ENCODE measurements around the gene ZNF574.

The ZNF574 gene

DNA sequence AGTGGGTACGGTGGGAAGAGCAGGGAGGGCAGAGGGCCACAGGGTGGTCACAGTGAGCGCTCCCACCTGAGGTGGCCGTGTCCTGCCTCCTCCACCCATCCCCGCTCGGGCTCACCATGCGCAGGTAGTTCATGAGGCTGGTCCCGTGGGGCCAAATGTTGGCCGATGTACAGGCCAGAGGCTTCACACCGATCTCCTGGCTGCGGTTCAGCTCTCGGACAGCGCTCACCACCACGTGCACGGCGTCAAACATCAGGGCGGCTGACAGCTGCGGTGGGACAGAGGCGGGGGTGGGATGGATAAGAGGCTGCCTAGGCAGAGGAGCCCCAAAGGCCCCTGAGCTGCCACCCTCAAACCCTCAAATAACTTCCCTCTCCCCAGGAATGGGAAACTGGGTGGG is 21.8 kb upstream of the ZNF574 start:
- FAIRE-seq (no peak), DNase-seq (ENCODE audit: low spot score) (no peak)

DNA sequence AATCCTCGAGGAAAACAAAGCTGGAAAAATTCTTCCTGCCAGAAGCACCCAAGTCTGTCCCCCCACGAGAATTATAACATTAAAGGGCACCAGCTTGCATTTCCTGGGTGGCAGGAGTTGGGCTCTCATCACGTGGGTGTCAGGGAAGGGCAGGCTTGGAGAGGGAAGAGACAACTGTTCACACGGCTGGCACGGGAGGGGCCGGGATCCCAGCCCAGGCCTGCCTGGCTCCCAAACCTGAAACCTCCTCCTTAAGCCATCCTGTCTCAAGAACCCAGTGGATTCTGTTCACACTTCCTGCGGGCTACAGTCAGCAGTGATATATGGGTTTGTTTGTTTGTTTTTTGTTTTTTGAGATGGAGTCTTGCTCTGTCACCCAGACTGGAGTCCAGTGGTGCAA is 18.1 kb upstream of the ZNF574 start:
- no peak for DNase-seq (ENCODE audit: low spot score)
- FAIRE-seq: no peak

DNA sequence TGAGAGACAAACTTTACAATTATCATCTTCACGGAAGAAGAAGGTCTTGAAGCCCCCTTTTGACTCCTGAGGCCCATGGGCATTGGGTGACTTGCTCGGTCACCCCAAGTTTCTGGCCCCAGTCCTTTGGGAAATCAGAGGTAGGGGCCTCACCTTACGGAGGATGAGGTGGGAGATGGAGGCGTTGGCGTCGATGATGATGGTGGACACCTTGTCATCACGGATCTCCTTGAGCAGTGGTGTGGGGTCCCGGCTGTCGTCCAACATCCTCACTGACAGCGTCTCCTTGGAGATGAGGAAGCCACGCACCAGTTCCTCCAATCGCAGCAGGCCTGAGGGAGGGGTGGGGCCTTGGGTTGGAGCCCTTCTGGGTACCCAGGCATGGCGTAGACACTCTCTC is 16.8 kb upstream of the ZNF574 start:
- no peak for FAIRE-seq
- DNase-seq (ENCODE audit: low spot score): no peak

DNA sequence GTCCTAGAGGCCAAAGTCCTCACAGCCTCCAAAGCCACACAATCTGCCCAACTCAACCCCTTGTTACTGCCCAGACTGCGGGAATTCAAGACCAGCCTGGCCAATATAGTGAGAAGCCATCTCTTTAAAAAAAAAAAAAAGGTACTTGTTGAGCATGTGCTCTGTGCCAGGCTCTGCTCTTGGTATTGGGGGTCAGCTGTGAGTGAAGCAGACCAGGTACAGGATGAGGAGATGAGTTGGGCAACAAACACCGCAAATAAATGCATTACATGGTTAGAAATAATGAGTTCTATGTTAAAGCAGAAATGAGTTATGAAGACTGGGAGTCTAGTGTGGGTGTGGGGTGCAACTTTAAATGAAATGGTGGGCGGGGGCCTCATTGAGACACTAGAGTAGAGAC is 15.8 kb upstream of the ZNF574 start:
- DNase-seq (ENCODE audit: low spot score): no peak
- no peak for FAIRE-seq

DNA sequence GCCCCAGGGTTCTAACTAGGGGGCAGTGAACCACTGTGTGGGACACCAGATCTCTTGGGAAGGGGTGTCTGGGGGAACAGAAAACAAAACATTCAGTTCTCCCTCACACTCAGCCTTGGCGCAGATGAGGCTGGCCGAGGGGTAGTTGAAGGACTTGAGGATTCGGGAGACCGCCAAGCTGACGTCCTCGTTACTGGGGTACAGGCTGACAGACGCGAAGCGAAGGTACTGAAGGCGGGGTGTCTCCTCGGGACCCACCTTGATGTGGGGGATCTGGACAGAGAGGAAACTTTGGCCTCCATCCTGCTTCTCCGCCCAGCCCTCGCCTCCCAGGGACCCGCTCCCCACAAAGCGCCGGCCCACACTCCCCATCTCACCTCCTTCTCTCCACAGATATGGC is 13.6 kb upstream of the ZNF574 start:
- FAIRE-seq (no peak), DNase-seq (ENCODE audit: low spot score) (no peak)

DNA sequence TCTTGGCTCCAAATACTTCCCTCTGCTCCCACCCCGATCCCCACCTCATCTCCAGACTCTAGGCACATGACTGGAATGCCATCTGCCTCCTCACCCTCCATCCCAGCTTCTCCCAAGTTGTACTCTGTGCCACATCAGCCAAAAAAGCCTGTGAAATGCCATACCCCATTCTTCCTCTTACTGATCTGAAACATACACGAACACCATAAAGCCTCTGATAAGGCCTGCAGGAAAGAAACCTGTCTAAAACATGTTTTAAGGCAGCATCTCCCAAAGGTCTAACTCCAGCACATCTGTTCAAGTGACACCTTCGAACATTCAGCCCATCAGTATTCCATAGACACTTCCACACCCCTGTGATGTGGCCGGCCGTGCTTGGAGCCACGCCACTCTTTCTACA is 11.5 kb upstream of the ZNF574 start:
- DNase-seq (ENCODE audit: low spot score) (no peak), FAIRE-seq (no peak)

DNA sequence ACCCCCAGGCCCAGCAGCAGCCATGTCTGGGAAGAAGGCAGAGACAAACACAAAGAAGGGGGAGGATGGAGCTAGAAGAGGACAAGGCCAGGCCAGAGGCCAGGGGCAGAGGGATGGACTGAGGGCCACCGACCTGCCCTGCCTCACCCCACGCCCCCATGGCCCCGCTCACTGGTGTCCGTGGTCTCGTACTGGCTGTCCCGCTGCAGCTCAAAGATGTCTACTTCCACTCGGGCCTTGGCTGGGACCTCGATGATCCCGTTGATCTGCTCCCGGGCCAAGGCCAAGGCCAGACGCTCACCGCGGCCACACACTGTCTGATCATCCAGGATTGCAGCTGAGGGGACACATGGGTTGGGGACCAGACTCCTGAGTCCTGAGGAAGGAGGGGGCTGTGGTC is 10.9 kb upstream of the ZNF574 start:
- DNase-seq (ENCODE audit: low spot score) (no peak), FAIRE-seq (no peak)

DNA sequence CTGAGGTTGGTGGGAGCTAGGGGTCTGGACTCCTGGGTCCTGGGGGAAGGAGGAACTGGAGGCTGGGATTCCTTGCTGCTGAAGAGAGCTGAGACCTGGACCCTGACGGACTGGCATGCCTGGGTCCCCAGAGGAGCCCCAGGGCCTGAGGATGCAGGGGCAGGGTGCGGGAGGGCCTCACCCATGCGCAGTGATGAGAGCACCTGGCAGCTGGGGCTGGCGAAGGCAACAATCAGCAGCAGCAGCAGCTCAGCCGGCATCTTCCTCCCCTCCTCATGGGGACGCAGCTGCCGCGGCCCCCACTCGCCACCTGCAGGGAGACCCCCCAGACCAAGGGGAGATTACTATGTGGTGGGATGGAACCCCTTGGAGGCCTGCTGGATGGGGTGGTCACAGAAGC is 10.5 kb upstream of the ZNF574 start:
- DNase-seq (ENCODE audit: low spot score) (no peak), FAIRE-seq (no peak)

DNA sequence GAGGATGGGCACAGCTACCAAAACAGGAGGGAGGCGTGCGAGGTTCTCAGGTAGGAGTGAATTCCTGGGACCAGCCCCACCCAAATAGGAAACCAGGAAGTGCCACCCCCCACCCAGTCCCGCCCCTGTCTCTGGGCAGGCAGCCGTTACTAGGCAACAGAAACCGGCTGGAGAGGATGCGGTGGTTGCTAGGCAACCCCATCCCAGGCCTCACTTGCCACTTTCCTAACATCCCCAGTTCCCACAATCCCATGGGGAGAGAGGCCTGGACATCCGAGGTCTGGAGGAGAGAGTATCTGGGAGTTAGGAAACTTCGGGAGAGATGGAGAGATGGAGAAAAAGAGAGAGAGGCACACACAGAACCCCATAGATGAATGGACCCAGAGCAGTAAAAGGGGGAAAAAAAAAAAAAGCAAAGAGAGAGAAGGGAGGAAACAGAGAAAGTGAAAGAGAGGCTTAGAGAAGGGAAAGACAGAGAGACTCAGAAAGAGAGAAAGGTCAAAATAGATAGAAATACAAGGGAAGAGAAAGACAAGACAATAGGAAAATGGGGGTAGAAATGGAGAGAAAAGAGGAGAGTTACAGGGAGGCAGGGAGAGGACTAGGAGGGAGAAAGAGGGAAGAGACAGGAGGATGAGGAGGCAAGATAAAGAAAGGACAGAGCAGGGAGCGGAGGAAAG is 9.8 kb upstream of the ZNF574 start:
- no peak for FAIRE-seq
- DNase-seq (ENCODE audit: low spot score): no peak

DNA sequence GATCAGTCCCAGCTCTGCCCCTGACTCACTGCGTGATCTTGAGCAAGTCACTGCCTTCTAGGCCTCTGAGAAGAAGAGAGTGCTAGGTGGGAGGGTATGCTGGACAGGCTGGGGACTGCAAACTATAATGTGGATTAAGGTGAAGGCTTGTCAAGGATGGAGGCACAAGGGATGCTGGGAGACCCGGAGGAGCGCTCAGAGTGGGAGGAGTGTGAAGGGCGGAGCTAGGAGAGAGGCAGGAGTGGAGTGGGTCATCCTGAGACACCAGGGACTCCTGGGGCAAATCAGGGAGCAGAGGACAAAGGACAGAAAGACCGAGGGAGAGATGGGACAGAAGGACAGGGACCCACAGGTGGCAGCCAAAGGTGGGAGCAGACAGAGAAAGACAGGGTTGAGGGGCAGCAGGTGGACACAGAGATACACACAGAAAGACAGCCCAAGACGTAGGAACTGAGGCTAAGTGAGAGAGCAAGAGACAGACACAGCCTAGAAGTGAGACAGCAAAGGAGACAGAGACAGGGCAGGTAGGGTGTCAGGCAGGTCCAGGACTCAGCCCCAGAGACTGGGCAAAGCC is 8.6 kb upstream of the ZNF574 start:
- DNase-seq (ENCODE audit: low spot score) (no peak), FAIRE-seq (no peak)

DNA sequence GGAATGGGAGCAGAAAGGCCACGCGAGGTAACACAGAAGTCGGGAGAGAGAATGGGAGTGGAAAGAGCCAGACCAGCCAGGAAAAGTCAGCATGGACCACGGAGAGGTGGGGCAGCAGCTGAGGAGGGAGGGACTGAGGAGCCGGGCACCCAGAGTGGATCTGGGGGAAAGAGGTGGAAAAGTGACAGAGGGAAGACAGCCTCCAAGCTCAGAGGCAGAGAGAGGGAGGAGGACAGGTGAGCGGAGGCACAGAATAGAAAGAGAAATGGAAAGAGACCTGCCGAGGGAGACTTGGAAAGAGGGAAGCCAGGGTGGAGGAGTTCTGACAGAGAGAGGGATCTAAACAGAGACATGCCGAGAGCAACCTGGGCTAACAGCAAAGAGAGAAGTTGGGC is 7.6 kb upstream of the ZNF574 start:
- no peak for FAIRE-seq

DNA sequence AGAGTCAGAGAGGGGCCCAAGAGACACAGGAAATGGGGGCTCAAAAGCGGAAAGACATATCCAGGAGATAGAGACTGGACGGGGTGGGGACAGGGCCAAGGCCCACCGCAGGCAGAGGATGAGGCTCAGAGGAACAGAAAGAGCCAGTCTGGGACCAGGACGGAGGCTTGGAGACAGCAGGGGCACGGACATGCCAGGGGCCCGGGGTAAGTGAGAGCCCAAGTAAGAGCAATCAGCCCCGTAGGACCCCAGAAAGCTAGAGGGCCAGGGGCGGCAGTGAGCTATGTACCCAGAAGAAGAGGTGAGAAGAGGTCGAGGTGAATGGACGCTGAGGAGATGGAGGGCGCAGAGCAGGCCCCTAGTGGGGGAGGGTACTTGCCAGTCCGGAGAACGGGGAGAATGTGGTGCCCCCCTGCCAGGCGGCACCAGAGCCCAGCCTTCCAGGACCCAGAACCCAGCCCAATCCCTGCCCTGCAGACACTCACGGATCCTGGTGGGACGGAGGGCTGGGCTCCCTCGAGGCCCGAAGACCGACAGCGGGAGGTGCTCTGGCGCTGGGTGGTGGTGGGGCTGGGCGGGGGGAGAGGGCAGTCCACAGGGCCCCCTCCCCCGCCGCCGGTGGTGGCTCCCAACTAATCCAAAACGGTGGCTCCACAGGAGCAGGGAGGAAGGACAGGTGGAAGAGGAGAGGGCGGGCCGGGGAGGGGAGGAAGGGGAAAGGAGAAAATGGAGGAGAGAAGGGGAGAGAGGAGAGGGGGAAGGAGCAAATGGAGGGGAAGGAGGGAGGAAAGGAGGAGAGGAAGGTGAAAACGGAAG is 7.0 kb upstream of the ZNF574 start:
- FAIRE-seq (no peak), DNase-seq (ENCODE audit: low spot score) (no peak)

More for the DNA sequence above, 7.6 kb upstream of the ZNF574 start:
- DNase-seq (ENCODE audit: low spot score): no peak

DNA sequence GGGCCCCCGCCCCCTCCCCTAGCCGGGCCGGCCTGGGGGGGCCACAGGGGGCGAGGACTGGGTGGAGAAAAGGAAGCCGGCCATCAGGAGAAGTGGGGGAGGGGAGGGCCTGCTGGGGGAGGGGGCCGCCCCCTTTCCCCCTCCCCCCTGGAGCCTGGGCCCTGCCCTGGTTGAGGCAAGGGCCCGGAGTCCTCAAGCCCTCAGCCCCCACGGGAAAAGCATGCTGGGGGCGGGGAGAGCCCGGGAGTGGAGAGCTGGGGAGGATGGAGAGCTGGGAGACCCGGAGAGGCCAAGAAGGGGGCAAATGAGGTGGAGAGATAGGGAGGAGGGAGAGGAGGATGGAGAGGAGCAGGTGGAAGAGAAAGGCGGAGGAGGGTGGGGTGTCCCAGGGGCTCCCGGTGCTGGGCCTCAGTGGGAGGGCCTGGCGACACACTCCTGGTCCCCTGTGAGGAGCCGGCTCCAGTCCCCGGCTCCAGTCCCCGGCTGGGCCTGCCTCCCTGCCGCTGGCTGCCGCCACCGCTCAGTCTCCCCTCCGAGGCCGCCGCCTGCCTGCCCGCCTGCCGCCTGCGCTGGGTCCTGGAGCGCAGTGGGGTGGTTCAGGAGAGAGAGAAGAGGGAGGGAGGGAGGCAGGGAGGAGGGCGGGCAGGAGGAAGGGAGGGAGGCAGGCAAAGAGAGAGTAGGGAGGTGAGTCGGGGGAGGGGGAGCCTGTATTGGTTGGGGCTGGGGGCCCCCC is 6.2 kb upstream of the ZNF574 start, which contains the start of gene GRIK5:
TSS of gene GRIK5 (minus strand) at position 588 of the 733 bp plus-strand sequence. CDS start 4,436 bp downstream, outside the sequence.
- FAIRE-seq: no peak

DNA sequence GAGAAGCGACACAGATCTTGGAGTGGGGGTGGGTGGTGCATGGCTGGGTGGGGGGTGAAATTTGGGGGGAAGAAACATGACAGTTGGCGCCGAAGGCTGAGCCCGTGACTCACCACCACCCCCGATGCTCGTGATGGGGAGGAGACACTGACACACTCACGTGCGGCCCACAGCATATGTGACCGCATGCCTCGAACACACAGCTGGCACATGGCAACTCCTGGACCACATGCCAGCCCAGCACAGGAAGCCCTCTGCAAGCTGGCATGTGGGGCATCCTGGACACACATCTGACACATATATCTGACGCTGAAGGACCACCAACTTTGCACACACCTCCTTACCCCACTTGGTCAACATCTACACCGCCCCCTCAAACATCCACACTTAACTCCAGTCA is 4.7 kb upstream of the ZNF574 start:
- DNase-seq (ENCODE audit: low spot score): no peak
- no peak for FAIRE-seq

More for the DNA sequence above, 6.2 kb upstream of the ZNF574 start, which contains the start of gene GRIK5:
- no peak for DNase-seq (ENCODE audit: low spot score)

DNA sequence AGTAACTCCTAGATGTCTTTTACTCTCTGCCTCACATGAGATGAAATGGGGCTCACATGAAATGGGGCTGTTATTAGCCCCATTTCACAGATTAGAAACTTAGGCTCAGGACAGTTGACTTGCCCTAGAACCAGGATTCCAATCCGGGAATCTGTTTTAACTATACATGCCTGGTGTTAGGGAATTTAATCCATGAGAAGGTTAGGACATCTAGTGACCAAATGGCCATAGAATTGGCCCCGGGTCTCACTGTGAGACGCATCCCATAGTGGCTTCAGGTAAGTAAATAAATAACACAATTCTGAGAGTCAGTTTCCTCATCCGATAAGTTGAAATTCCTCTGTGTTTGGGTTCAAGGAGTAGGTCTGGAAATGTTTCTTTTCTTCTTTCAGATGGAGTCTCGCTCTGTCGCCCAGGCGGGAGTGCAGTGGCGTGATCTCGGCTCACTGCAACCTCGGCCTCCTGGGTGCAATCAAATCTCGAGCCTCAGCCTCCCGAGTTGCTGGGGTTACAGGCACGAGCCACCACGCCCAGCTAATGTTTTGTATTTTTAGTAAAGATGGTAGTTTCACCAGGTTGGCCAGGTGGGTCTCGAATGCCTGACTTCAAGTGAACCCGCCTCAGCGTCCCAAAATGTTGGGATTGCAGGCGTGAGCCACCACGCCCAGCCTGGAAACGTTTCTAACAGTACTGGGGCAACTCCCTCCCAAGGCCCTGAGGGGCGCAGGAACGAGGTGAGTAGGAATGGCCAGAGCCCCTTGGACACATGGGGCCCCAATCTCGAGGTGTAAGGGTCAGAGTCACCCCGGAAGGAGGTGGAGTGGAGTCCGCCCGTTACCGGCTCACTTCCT is 1.2 kb upstream of the ZNF574 start:
- no peak for FAIRE-seq
- DNase-seq (ENCODE audit: low spot score): no peak

DNA sequence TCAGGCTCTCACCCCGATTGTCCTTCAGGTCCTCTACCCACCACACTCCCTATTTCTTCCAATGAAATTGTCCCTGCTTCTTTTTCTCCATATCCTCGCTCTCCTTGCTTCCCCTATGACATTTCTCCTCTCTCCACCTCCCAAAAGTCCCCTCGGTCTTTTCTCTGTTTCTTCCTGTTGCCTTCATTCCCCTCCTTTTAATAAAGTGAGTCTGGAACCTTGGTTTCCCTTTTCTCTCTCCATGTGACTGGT is 676 bp upstream of the ZNF574 start:
- FAIRE-seq: no peak

DNA sequence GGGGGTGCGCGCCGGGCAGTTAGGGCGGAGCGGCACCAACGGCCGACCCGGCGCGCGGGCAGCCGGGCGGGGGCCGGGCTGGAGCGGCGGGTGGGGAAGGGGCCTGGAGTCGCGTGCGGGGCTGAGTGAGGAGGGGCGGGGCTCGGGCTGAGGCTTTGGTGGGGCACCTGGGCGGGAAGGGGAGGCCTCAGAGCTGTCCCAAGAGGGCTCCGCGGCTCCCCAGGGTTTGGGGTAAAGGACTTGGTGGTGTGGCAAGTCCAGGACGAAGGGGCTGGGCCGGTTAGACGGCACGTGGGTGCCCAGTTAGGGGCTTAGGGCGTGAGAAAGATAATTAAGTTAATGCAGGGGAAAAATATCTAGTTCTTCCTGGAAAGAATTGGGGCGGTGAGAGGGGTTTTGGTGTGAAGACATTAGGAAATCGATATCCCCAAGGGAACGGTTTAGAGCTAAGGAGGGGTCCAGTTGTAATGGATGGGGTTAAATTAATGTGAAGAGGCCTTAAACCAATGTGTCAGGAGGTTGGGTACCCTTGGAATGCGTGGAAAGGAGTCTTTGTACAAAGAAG is 496 bp downstream of the ZNF574 start:
- FAIRE-seq (no peak), DNase-seq (ENCODE audit: low spot score) (no peak)

More for the DNA sequence above, 676 bp upstream of the ZNF574 start:
- DNase-seq (ENCODE audit: low spot score): no peak

DNA sequence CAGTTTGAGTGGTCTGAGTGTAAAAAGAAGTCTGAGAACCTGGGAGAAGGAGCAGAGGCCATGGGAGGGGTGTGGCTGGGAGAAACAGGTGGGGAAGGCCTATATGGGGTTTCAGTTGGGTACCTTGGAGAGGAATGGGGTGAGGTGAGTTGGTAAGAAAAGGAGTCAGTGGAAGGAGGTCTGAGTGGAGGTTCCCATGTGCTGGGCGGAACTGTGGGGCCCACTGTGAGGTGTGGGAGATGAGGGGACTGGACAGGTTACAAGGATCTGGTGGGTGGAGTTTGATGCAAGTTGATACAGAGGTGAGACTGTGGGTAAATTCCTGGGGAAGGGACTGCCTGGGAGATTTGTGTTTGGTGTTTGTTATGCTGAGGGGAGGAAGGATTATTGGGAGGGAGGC is 2.1 kb downstream of the ZNF574 start:
- DNase-seq (ENCODE audit: low spot score) (no peak), FAIRE-seq (no peak)

DNA sequence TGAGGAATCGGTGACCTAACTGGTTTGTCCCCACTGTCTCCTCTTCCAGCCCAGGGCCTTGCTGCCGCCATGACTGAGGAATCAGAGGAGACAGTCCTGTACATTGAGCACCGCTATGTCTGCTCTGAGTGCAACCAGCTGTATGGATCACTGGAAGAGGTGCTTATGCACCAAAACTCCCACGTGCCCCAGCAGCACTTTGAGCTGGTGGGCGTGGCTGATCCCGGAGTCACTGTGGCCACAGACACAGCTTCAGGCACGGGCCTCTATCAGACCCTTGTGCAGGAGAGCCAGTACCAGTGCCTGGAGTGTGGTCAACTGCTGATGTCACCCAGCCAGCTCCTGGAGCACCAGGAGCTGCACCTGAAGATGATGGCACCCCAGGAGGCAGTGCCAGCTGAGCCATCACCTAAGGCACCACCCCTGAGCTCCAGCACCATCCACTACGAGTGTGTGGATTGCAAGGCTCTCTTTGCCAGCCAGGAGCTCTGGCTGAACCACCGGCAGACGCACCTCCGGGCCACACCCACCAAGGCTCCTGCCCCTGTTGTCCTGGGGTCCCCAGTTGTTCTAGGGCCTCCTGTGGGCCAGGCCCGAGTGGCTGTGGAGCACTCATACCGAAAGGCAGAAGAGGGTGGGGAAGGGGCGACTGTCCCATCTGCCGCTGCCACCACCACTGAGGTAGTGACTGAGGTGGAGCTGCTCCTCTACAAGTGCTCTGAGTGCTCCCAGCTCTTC is 2.7 kb downstream of the ZNF574 start:
- DNase-seq (ENCODE audit: low spot score): no peak
- FAIRE-seq: no peak

DNA sequence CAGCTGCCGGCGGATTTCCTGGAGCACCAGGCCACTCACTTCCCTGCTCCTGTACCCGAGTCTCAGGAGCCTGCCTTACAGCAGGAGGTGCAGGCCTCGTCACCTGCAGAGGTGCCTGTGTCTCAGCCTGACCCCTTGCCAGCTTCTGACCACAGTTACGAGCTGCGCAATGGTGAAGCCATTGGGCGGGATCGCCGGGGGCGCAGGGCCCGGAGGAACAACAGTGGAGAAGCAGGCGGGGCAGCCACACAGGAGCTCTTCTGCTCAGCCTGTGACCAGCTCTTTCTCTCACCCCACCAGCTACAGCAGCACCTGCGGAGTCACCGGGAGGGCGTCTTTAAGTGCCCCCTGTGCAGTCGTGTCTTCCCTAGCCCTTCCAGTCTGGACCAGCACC is 3.3 kb downstream of the ZNF574 start:
- FAIRE-seq: no peak

More for the DNA sequence above, 3.3 kb downstream of the ZNF574 start:
- no peak for DNase-seq (ENCODE audit: low spot score)

Data from RCC 7860 (cell line).